ENCODE data around the gene ACSS1.

The ACSS1 gene

DNA sequence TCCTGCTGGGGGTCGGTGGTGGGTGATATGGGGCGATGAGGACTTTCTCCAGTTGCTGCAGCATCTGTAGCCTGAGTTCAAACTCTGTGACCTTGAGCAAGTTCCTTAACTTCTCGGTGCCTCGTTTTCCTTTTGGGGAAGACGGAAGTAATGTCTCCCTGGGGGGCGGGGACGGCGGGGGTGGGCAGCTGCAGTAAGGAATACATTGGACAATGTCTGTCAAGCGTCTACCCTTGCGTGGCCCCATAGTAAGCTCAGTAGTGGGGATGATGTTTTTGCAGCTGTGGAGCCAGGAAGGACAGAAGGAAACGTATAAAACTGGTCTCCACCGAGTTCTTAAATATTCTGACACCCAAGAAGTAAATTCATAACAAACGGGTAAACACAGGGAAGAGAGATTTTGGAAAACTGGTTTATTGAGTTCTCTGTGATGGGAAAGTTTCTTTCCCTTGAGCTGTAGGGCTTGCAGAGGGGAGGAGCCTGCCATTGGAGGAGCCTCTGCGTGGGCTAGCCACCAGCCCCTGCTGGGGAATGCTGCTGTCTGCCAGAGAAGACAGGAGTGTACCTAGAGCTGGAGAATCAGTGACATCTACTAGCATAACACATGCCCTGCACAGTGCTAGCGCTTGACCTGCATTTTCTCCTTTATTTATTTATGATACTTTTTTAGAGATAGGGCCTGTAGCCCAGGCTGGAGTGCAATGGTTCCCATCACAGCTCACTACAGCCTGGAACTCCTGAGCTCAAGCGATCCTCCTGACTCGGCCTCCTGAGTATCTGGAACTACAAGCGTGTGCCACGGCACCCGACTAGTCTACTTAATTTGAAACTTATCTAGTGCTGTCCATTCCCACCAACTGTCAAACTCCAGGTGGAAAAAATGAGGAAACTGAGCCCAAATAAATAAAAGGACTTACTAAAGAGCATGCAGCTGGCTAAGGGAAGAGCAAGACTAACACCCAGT lies 1.2 kb upstream of the ACSS1 start:
- DNase-seq, result no peak

- peak; percentile 57 for DNase-seq
These were observed 497 bp downstream of the ACSS1 start for GRCh38 chr20:25057234-25058050.

- DNase-seq, result no peak
These were observed 1.2 kb downstream of the ACSS1 start for GRCh38 chr20:25056690-25057233.

- no peak for DNase-seq
These were observed 2.0 kb downstream of the ACSS1 start for GRCh38 chr20:25055711-25056495.

- no peak for DNase-seq
These were observed 2.8 kb downstream of the ACSS1 start for GRCh38 chr20:25054995-25055629.

DNA sequence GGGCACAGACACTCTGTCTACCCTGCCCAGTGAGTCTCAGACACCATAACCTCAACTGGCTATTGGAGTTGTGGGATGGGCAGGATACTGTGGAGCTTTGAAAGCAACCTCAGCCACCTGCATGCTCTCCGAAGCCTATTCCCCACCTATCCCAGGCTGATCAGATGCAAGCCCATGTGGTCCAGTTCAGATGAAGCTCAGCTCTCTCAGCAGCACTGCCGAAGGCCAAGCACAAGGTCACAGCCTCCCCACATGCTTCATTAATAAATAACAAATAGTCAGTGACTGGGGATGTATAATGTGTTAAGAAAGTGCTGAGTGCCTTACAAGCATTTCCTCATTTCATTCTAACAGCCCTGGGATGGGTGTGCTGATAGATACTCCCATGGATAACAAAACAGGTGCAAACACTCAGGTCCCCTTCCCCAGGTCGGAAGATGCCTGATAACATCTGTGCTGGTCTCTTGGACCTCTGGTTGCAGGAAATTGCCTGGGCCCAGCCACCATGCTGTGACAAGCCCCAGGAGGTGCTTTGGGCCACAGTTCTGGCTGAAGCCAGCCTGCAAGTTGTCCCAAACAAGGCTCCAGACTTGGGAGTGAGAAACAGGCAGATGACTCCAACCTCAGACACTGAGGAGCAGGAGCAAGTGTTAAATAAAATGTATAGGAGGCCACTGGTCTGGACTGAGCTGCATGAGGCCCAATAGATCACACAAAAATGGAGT lies 3.7 kb downstream of the ACSS1 start:
- no peak for DNase-seq

- DNase-seq, result no peak
These were observed 4.5 kb downstream of the ACSS1 start for GRCh38 chr20:25053255-25054031.

DNA sequence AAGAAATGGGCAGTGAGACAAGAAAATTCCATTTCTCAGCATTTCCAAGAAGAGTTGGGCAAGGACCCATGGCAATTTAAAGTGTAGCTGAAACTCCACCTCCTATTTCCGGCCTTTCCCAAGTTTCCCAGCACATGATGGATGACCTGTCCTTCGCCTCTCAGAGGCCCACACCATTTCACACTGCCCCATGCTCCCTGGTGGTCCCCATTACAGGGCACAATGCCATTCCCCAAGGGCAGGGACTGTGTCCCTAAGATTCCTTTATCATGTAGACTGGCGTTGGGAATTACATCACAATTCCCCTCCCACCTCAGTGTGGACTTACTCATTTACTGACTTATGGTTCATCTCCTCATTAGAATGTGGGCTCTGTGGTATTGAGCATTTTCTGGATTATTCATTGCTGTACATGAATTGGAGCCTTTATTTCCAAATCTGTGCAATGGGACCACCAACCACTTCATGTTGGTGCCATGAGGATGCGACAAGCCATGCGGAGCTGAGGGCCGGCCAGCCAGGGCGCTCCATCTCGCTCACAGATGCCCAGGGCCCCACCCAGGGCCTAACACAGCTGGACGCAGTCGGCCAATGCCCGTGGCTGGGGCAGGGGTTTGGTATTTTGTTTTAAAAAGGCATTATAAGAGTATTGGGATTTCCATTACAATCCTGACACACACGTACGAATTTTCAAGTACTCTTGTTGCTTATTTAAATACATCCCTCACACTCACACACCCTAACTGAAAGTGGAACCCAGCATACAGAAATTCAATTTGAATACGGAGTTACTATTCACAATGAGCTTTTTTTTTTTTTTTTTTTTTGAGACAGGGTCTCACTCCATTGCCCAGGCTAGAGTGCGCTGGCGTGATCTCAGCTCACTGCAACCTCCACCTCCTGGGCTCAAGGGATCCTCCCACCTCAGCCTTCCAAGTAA lies 5.4 kb downstream of the ACSS1 start:
- no peak for DNase-seq

DNA sequence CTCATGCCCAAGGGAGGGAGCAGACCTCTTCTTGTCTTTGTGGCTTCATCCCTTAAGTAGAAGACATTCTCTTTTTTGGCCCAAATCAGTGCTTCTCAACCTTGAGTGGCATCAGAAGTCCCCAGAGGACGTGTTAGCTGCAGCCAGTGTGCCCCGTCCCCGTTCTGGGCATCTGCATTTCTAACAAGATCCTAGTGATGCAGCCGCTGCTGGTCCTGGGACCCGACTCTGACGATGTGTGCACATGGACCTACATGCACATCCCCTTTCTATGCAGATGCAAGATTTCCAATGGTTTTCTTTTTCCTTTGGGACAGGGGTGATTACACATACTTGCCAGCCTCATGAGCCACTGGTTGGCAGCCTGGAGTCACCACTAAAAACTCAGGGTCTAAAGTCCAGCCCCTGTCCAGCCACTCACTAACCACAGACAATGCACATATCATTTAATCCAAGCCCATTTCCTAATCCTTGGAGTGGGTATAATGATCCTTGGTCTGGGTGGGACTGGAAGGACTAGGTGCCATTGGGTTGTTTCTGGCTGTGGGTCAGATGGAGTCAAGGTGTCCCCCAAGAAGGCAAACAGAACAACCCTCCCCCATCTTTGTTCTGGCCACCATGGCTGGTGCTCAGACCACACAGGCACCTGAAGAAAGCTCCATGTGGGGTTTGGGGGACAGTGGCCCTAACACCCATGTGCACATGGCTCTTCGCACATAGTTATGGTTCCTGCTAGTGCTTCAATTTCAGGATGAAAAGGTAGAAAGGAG lies 6.4 kb downstream of the ACSS1 start:
- DNase-seq, result no peak

GRCh38 chr20:25050501-25051350 lies 7.2 kb downstream of the ACSS1 start:
- no peak for DNase-seq

DNA sequence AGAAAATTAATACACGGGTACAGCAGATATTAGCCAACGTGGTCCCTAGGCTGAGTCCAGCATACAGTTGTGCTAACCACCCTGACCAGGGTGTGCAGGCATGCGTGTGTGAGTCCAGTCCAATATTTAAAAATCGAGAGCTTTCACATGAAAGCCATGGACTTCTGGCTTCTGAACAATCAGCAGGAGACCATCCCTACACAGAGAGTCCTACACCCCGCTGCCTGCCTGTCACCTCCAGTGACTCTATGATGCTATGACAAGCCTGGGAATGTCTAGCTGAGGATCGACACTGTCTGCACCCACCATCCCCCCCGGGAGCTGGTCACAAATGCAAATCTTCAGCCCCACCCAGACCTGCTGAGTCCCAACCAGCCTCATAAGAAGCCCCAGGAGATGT lies 7.9 kb downstream of the ACSS1 start:
- no peak for DNase-seq

DNA sequence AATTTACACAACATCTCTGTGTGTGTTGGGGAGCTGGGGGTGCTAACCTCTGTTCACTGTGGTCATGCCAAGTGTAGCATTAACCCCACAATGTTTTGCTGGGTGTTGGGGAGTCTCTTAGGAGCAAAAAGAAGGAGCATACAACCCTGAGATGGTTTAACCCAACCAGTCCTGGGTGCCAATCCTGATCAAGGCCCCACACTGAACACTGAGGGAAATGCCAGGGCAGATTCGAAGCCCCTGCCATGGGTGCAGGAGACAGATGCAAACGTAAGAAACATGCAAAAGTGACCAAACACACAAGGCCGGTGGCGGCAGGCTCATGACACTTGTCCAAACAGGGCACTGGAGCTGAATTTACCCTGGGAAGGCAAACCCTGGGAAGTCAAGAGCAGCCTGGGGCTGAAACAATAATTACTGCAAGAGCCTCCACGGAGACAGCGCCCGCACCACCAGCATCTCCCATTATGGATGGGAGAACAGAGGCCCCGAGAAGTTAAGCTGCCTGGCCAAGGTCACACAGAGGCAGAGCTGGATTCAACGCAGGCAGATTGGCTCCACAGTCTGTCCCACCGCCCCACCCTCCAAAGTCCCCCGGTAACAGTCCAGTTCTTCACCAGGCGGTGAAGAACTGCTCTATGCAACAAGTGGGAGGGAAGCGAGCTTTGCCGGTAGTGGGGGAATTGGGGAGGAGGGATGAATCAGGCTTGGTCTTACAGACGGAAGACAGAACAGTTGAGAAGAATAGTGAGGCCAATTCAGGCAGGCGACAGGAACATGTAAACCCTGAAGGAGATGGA lies 8.5 kb downstream of the ACSS1 start:
- DNase-seq, result no peak

DNA sequence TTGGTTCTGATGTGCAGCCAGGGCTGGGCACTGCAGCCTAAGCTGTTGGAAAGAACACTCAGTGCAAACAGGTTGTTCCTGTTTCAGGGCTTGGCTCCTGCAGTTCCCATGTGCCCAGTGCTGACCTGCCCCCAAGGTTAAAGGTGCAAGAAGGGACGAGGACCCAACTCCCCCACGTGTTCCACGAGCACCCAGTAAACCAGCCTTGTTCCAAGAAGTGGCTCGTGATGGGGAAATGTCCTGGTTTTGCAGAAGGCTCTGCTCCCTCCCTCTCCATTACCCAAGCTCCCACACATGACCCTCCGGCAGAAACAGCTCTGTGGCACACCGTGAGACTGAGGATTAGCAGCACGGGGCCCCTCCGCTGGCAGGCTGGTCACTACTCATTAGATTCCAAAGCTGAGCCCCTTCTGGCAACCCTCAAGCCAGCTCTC lies 9.4 kb downstream of the ACSS1 start:
- DNase-seq, result no peak

DNA sequence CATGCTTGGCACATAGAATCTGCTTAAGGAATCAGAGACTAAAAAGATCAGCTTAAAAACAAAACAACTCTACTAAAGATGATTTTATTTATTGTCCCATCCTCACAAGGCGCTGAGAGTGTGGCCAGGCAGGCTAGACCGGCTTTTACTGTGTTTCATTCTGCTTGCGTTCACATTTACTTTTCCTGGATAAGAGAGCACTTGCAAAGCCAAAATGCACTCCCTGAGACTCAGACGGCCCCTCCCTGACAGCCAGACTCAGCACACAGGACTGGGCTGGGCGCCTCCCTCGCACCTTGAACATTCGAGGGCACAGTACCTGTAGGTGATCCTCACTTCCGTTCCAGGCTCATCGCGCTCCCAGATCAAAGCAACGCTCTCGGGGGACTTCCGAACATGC lies 10.2 kb downstream of the ACSS1 start:
- DNase-seq, result no peak

GRCh38 chr20:25046736-25047666 lies 10.9 kb downstream of the ACSS1 start:
- DNase-seq, result no peak

DNA sequence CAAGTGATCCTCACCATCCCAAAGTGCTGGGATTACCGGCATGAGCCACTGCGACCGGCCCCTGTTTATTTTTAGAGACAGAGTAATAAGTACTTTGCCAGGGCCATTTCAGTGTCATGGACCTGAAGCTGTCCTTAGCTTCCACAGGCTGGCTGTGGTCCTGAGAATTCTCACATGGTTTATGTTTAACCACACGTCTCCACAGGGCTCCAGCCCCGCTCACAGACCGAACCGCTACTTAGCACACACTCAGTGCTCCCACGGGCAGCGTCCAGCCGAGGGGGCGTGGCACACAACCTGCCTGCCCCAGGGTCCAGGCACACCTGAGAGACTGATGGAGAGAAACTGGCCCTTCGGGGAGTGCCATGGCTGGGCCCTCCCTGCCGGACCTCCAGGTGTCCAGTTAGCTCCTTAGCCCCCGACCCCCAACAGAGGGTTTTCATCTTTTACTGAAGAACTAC lies 11.7 kb downstream of the ACSS1 start:
- DNase-seq, result no peak

Data from NCI-H510A treated with DMSO at 0.1 percent for 48 hours (cell line).